ENCODE results near the gene EYA2.

DNA sequence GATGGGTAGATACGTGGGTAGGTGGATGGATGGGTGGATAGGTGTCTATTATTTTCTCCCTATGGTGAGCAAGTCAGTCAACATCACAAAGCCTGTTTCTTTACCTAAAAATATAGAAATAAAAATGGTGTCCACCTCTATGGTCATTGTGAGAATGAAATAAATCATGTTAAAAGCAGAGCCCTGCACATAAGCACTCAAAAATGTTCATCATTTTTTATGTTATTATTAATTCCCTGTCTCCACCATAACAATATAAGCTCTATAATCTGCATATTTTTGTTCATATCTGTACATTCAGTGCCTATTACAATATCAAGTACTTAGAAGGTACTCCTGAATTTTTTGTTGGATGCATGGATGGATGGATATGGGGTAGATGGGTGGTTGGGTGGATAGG is 284.2 kb downstream of the EYA2 start:
- TF ChIP-seq, protein P1, sequence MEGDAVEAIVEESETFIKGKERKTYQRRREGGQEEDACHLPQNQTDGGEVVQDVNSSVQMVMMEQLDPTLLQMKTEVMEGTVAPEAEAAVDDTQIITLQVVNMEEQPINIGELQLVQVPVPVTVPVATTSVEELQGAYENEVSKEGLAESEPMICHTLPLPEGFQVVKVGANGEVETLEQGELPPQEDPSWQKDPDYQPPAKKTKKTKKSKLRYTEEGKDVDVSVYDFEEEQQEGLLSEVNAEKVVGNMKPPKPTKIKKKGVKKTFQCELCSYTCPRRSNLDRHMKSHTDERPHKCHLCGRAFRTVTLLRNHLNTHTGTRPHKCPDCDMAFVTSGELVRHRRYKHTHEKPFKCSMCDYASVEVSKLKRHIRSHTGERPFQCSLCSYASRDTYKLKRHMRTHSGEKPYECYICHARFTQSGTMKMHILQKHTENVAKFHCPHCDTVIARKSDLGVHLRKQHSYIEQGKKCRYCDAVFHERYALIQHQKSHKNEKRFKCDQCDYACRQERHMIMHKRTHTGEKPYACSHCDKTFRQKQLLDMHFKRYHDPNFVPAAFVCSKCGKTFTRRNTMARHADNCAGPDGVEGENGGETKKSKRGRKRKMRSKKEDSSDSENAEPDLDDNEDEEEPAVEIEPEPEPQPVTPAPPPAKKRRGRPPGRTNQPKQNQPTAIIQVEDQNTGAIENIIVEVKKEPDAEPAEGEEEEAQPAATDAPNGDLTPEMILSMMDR (IDR thresholded peaks at IDR 0.05; ENCODE audit: low read depth, low read length, missing input control): no peak
- no peak for TF ChIP-seq EGR1 (IDR thresholded peaks at IDR 0.05; ENCODE audit: low read depth in 2 of 2)
